GM12878 (cell line): Measurements from ENCODE around the gene PPP2R3C. TPM values are rescaled to one million over a fixed set of nuclear protein-coding genes. Genes with fewer than 3 reads are reported as not detected.

ENCODE experiments used
- ASH2L ChIP-seq: fragments of 300-600, 200-600 bp; sonication (generic); IDR thresholded peaks from 2 replicates; pipeline ENCODE4 v1.6.1; 2017; ENCODE audit warnings: low read depth, mild to moderate bottlenecking, borderline replicate concordance
- BCL11A ChIP-seq: IDR thresholded peaks from 2 replicates; pipeline ENCODE4 v1.6.1; 2011; ENCODE audit warnings: low read depth, low read length
- BRCA1 ChIP-seq: IDR thresholded peaks from 2 replicates; pipeline ENCODE4 v1.6.1; 2011; ENCODE audit warnings: low read depth, low read length, improper control_type of control experiment
- CBX3 ChIP-seq: fragments of 200-600 bp; sonication (generic); IDR thresholded peaks from 2 replicates; pipeline ENCODE4 v1.6.1; 2016; ENCODE audit warnings: low read depth, borderline replicate concordance
- EGR1 ChIP-seq, 2 experiments: IDR thresholded peaks; 1 replicate in 1 of 2; 2 replicates in 1 of 2; pipeline ENCODE4 v1.6.1; 2011 to 2012; ENCODE audit warnings: low read depth in 2 of 2, low read length in 2 of 2, borderline replicate concordance in 1 of 2, mild to moderate bottlenecking in 1 of 2, moderate library complexity in 1 of 2
- EP300 ChIP-seq, 2 experiments: fragments of 150-350 bp in 1 of 2; IDR thresholded peaks; 2 replicates each; pipeline ENCODE4 v1.6.1; 2011 to 2012; ENCODE audit warnings: low read depth in 2 of 2, low read length in 2 of 2, borderline replicate concordance in 1 of 2, improper control_type of control experiment in 1 of 2, inconsistent platforms in 1 of 2; ENCODE audit not compliant: control insufficient read depth in 1 of 2
- HDGF ChIP-seq: fragments of 450-650 bp; IDR thresholded peaks from 2 replicates; pipeline ENCODE4 v1.6.1; 2016; ENCODE audit warnings: antibody characterized with exemption
- IKZF2 ChIP-seq, 2 experiments: fragments of 450-650 bp; IDR thresholded peaks; 2 replicates each; pipeline ENCODE4 v1.6.1; 2017; ENCODE audit warnings: mild to moderate bottlenecking in 2 of 2, moderate library complexity in 2 of 2
- KLF5 ChIP-seq: fragments of 450-650 bp; IDR thresholded peaks from 2 replicates; pipeline ENCODE4 v1.6.1; 2014; ENCODE audit warnings: mild to moderate bottlenecking; ENCODE audit not compliant: partially characterized antibody
- MXI1 ChIP-seq: fragments of 150-350 bp; IDR thresholded peaks from 2 replicates; pipeline ENCODE4 v1.6.1; 2011; ENCODE audit warnings: low read depth, mild to moderate bottlenecking, inconsistent platforms, low read length, improper control_type of control experiment
- POLR2A ChIP-seq: IDR thresholded peaks from 2 replicates; pipeline ENCODE4 v1.6.1; 2011; ENCODE audit warnings: low read depth, mild to moderate bottlenecking, low read length
- RAD21 ChIP-seq: IDR thresholded peaks from 2 replicates; pipeline ENCODE4 v1.6.1; 2011; ENCODE audit warnings: mild to moderate bottlenecking, low read depth, low read length, moderate library complexity; ENCODE audit not compliant: insufficient read depth
- ZNF384 ChIP-seq: IDR thresholded peaks from 2 replicates; pipeline ENCODE4 v1.6.1; 2012; ENCODE audit warnings: low read depth, mild to moderate bottlenecking, low read length, improper control_type of control experiment, borderline replicate concordance
- ZSCAN29 ChIP-seq: fragments of 450-650 bp; IDR thresholded peaks from 2 replicates; pipeline ENCODE4 v1.6.1; 2017; ENCODE audit warnings: mild to moderate bottlenecking, moderate library complexity
- polyA plus RNA-seq, 11 experiments: library from polyadenylated mRNA; depleted of rRNA in 4 of 11; unstranded in 6 of 11; stranded (reverse) in 5 of 11; fragments of >200 nt; fragmentation: Nextera tagmentation in 4 of 11; fragmentation: Illumina TruSeq in 1 of 11; extraction: Ambion mirVana in 4 of 11; extraction: Trizol in 1 of 11; gene quantifications; 1 replicate in 1 of 11; 2 replicates in 10 of 11; pipeline versions ENCODE4 v1.2.1 to v1.2.3, GENCODE V29; 2011 to 2016; ENCODE audit warnings: inconsistent platforms in 2 of 11, missing spikeins in 2 of 11, low read depth in 1 of 11
- total RNA-seq, 4 experiments: library from RNA; depleted of rRNA in 3 of 4; stranded (reverse); fragments of >200 nt in 3 of 4; fragmentation: Illumina TruSeq in 1 of 4; extraction: Trizol in 1 of 4; gene quantifications; 2 replicates each; pipeline versions ENCODE4 v1.2.1 to v1.2.3, GENCODE V29; 2013 to 2021
- TF ChIP-seq, protein P1 (sequence below): fragments of 450-650 bp; IDR thresholded peaks from 2 replicates; pipeline ENCODE4 v1.6.1; 2018; ENCODE audit warnings: borderline replicate concordance, mild to moderate bottlenecking; ENCODE audit not compliant: partially characterized antibody
- TF ChIP-seq, protein P2 (sequence below): fragments of 450-650 bp; IDR thresholded peaks from 2 replicates; pipeline ENCODE4 v1.6.1; 2014; ENCODE audit warnings: mild to moderate bottlenecking
- TF ChIP-seq, protein P3 (sequence below): fragments of 450-650 bp; IDR thresholded peaks from 2 replicates; pipeline ENCODE4 v1.6.1; 2017; ENCODE audit warnings: low read depth, mild to moderate bottlenecking, moderate library complexity
- TF ChIP-seq, protein P4 (sequence below): fragments of 450-650 bp; IDR thresholded peaks from 2 replicates; pipeline ENCODE4 v1.6.1; 2017; ENCODE audit warnings: mild to moderate bottlenecking, low read depth, inconsistent platforms; ENCODE audit not compliant: poor library complexity, severe bottlenecking

The PPP2R3C gene
- total and polyA plus RNA-seq, 10 of the 15 experiments (the other 5 are each of a cell fraction or from before 2014, with no cell fraction given), result 27.6 to 80.5 (median 42.9) TPM

DNA sequence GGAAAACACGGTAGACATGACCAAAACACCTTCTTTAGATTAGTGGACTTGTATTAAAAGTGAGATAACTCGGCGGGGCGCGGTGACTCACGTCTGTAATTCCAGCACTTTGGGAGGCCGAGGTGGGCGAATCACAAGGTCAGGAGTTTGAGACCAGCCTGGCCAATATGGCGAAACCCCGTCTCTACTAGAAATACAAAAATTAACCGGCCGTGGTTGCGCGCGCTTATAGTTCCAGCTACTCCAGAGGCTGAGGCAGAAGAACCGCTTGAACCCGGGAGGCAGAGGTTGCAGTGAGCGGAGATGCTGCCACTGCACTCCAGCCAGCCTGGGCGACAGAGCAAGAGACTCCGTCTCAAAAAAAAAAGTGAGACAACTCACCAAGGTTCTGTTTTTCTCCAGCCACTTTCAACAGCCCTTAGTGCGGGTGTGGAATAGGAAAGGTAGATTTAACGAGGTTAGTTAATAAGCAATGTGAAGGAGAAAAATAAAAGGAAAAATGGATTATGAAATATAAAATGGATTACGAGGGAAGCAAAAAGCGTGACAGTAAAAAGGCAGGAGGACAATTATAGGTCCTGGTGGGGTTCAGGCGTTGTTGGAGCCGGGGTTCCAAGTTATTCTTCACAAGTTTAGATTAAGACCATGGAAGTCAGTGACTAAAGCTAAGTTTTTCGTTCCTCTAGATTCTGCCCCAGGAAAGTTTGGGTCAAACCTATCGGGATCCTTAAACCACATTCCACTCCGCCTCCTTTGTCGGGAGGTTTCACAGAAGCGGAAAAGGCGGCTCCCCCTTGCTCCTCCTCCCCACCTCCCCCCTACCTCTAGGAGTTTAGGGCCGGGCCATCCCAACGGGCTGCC lies 534 bp downstream of the PPP2R3C start (continued):
- TF ChIP-seq POLR2A (no peak), EGR1 (IDR thresholded peaks at IDR 0.05; ENCODE audit: borderline replicate concordance in 1 of 2, low read depth in 2 of 2, low read length in 2 of 2) (no peak), ZNF384 (no peak), RAD21 (no peak), IKZF2 (IDR thresholded peaks at IDR 0.05) (peak; percentile 76 to 81), BRCA1 (no peak), EP300 (IDR thresholded peaks at IDR 0.05; ENCODE audit: borderline replicate concordance in 1 of 2, control insufficient read depth in 1 of 2, low read depth in 2 of 2, low read length in 2 of 2) (no peak), KLF5 (no peak), CBX3 (no peak), HDGF (peak; percentile 64; the same call in 1 of the 2 replicates), MXI1 (no peak), ASH2L (no peak), BCL11A (no peak), ZSCAN29 (no peak)
- TF ChIP-seq, protein P1, sequence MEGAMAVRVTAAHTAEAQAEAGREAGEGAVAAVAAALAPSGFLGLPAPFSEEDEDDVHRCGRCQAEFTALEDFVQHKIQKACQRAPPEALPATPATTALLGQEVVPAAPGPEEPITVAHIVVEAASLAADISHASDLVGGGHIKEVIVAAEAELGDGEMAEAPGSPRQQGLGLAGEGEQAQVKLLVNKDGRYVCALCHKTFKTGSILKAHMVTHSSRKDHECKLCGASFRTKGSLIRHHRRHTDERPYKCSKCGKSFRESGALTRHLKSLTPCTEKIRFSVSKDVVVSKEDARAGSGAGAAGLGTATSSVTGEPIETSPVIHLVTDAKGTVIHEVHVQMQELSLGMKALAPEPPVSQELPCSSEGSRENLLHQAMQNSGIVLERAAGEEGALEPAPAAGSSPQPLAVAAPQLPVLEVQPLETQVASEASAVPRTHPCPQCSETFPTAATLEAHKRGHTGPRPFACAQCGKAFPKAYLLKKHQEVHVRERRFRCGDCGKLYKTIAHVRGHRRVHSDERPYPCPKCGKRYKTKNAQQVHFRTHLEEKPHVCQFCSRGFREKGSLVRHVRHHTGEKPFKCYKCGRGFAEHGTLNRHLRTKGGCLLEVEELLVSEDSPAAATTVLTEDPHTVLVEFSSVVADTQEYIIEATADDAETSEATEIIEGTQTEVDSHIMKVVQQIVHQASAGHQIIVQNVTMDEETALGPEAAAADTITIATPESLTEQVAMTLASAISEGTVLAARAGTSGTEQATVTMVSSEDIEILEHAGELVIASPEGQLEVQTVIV, result no peak
- TF ChIP-seq, protein P2, sequence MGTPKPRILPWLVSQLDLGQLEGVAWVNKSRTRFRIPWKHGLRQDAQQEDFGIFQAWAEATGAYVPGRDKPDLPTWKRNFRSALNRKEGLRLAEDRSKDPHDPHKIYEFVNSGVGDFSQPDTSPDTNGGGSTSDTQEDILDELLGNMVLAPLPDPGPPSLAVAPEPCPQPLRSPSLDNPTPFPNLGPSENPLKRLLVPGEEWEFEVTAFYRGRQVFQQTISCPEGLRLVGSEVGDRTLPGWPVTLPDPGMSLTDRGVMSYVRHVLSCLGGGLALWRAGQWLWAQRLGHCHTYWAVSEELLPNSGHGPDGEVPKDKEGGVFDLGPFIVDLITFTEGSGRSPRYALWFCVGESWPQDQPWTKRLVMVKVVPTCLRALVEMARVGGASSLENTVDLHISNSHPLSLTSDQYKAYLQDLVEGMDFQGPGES, result no peak
- TF ChIP-seq, protein P3, sequence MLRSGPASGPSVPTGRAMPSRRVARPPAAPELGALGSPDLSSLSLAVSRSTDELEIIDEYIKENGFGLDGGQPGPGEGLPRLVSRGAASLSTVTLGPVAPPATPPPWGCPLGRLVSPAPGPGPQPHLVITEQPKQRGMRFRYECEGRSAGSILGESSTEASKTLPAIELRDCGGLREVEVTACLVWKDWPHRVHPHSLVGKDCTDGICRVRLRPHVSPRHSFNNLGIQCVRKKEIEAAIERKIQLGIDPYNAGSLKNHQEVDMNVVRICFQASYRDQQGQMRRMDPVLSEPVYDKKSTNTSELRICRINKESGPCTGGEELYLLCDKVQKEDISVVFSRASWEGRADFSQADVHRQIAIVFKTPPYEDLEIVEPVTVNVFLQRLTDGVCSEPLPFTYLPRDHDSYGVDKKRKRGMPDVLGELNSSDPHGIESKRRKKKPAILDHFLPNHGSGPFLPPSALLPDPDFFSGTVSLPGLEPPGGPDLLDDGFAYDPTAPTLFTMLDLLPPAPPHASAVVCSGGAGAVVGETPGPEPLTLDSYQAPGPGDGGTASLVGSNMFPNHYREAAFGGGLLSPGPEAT, result peak; percentile 40; the same call in 1 of the 2 replicates
- TF ChIP-seq, protein P4, sequence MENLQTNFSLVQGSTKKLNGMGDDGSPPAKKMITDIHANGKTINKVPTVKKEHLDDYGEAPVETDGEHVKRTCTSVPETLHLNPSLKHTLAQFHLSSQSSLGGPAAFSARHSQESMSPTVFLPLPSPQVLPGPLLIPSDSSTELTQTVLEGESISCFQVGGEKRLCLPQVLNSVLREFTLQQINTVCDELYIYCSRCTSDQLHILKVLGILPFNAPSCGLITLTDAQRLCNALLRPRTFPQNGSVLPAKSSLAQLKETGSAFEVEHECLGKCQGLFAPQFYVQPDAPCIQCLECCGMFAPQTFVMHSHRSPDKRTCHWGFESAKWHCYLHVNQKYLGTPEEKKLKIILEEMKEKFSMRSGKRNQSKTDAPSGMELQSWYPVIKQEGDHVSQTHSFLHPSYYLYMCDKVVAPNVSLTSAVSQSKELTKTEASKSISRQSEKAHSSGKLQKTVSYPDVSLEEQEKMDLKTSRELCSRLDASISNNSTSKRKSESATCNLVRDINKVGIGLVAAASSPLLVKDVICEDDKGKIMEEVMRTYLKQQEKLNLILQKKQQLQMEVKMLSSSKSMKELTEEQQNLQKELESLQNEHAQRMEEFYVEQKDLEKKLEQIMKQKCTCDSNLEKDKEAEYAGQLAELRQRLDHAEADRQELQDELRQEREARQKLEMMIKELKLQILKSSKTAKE, result peak; percentile 54
